CD4-positive, alpha-beta T cell treated with Interleukin-17A for 4 hours (primary cell): ENCODE results near the gene TSPAN4.

Experiments used
- DNase-seq: peaks from one replicate; pipeline ENCODE4 v3.0.0-alpha.2; 2020; ENCODE audit warnings: mixed read lengths

Gene TSPAN4

DNA sequence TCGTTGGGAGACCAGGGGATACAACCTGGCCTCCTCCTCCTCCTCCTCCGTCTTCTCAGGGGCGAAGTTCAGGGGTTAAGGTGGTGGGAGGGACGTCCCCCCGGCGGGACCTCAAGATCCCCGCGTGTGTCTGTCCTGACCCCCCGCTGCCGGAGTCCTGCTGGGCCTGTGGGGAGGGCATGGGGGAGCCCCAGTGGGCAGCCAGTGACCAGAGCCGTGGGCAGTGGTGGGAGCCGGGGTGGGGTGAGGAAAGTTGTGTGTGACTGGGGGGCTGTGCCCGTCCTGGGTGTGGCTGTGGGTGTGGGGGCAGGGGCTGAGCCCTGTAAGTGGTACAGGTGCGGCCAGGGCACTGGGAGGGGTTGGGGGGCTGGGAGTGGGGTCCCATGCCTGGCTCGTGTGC is 10.1 kb downstream of the TSPAN4 start:
- no peak for DNase-seq

DNA sequence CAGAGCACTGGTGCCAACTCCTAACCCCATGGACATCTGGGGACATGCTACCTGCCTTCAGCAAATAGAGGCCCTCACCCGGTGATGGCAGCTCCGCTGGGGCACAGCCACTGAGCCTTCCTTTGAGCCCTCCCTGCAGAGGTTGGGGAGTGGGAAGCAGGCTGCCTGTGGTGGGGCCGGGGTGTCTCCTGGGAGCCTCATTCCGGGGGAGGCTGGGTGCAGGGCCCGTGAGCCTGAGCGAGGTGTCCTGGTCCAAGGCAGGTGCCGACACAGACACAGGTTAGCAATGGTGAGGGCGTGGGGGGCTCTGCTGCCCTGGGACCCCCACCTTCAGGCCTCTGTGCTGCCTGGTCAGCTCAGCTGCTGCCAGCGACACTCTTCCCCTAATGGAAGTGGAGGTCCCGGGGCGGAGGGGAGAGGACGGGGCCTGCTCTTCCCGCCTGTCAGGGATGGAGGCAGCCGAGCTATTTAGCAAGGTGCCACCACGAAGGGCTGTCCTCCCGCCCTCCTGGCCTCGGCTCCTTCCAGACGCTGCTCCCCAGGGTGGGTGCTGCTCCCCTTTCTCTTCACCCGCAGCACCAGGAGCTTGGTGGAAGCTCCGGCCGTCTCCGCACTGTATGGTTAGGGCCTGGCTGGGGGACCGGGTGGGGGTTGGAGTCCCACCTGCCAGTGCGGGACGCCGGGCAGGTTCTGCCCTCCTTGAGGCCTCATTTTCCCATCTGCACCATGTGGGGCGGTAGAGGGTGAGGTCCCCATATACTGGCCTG is 11.2 kb downstream of the TSPAN4 start:
- DNase-seq = no peak

DNA sequence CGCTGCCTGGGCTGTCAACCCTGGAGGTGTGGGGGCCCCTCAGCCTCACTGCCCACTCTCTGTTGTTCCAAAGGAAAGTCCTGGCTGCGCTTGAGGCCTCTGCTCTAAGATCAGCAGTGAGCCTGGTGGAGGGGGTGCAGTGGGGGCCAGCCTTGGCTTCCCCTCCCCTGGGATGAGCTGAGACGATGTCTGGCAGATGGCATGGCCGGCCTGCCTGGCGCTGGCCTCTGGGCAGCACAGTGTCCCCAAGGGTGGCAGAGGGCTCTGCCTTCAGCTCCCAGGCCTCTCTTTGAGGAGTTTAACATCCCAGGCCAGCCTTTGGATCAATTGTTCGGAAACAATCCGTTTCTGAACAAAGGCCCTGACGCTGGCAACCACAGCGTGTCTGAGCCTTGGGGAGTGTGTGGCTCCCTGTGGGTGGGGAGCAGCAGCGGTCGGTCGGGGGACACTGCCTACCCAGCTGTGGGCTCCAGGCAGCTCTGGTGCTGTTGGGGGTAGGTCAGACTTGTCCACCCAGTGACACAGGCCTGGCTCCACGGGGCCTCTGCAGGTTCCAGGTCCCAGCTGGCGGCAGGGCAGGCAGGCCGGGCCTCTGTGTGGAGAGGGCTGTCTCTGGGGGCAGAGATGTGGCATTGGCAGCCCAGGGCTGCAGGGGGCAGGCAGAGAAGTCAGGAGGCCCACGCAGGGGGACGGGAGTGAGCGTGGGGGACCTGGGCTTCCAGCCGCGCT is 12.1 kb downstream of the TSPAN4 start:
- DNase-seq = no peak

DNA sequence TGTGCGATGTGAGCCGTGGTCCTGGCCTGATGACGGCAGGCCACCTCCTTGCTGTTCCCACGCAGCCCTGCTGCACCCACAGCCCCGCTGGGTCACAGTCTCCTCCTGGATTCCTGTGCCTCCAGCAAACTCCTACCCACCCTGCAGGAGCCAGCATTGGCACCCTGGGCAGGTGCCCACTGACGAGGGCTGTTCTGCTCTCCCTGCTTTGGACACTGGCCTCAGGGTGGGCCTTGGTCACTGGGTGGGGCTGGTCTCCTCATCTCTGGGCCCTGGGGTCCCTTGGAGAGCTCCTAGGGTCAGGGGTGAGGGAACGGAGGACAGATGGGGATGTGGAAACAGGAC is 12.7 kb downstream of the TSPAN4 start:
- DNase-seq = no peak

DNA sequence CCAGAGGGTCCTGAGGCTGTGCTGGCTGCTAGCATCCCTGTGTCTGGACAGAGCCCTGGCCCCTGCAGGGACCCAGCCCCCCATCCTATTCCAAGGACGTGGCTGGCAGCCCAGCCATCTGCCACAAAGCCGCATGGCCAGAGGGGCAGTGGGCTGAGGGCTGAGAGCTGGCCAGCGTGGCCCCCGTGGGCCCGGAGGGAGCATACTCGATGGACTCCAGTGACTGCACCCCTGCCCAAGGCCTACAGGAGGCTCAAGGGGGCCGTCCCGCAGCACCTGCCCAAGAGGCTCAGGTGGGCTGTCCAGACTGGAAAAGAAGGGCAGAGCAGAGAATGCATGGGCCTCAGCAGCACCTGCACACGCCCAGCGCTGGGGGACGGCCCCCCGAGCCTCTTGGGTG is 13.1 kb downstream of the TSPAN4 start:
- no peak for DNase-seq

DNA sequence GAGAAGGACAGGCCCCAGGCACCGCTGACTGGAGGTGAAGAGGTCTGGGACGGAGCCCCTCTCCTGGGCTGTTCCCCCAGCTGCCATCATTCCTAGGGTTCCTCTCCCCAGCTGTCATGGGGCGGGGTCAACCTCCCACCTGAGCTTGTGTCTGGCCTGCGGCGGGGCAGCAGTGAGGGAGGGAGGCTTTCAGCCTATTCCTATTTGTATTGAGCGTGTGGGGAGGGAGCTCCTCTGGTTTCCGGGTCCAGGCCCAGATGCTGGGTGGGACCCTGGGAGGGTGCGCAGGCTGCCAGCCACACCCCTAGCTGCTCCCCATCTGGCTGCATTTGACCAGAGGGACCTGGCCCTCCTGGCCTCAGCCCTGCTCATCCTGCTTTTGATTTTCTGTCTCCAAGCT is 13.7 kb downstream of the TSPAN4 start:
- DNase-seq = no peak

DNA sequence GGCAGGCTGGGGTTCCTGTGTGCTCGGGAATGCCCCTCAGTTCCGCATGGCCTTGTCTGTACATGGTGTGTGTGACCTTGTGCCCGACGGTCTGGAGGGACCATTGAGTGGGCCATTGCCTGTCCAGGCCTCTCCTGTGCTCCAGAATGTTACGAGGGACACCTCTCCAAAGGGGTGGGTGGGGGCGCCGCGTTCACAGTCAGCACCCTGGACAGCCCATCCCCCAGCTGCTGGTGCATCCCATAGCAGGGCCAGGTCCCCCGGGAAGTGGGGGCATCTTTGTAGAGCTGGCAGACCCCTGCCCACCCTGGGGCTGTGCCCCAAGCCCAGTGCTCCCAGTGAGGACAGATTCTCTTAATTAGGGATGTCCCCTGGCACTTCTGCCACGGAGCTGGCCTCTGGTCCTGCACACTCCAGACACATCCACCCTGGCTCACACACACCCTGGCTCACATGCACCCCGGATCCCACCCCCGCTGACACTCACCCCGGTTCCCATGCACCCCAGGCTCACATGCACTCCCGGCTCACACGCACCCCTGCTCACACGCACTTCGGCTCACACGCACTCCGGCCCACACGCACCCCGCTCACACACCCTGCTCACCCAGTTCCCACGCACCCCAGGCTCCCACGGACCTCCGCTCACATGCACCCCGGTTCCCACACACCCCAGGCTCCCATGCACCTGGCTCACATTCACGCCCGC is 15.6 kb downstream of the TSPAN4 start:
- no peak for DNase-seq

DNA sequence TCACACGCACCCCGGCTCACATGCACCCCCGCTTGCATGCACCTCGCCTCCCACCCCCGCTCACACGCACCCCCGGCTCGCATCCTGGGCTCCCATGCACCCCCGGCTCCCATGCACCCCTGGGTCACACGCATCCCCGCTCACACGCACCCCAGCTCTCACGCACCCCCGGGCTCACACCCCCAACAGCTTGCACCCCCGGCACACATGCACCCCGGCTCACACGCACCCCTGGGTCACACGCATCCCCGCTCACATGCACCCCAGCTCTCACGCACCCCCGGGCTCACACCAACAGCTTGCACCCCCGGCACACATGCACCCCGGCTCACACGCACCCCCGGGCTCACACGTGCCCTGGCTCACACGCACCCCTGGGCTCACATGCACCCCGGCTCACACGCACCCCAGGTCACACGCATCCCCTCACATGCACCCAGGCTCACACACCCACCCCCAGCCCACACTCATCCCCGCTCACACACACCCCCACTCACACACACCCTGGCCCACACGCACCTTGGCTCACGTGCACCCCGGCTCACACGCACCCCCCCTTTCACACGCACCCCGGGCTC is 16.2 kb downstream of the TSPAN4 start:
- DNase-seq = no peak

DNA sequence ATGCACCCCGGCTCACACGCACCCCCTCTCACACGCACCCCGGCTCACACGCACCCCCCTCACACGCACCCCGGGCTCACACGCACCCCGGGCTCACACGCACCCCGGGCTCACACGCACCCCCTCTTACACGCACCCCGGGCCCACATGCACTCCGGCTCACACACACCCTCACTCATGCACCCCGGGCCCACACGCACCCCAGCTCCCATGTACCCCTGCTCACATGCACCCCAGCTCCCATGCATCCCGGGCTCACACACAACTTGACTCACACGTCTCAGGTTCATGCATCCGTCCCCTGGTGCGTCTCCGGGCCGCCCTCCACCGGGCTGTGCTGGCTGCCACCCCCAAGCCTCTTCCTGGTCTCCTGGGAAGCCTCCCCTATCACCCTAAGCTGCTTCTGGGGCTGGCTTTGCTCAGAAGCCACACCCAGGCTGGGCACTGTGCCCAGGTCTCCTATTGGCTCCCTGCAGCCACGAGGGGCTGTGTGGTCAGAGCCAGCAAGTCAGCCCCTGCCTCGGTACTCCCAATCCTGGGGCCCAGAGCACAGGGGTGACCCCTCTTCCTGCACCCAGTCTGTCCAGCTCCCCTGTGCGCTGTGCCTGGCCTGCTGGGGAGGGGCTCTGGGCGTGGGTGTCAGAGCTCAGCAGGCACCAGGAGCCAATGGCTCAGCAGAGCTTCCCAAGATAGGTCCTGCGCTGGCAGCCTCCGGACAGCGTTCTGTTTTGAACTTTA is 16.9 kb downstream of the TSPAN4 start:
- no peak for DNase-seq

DNA sequence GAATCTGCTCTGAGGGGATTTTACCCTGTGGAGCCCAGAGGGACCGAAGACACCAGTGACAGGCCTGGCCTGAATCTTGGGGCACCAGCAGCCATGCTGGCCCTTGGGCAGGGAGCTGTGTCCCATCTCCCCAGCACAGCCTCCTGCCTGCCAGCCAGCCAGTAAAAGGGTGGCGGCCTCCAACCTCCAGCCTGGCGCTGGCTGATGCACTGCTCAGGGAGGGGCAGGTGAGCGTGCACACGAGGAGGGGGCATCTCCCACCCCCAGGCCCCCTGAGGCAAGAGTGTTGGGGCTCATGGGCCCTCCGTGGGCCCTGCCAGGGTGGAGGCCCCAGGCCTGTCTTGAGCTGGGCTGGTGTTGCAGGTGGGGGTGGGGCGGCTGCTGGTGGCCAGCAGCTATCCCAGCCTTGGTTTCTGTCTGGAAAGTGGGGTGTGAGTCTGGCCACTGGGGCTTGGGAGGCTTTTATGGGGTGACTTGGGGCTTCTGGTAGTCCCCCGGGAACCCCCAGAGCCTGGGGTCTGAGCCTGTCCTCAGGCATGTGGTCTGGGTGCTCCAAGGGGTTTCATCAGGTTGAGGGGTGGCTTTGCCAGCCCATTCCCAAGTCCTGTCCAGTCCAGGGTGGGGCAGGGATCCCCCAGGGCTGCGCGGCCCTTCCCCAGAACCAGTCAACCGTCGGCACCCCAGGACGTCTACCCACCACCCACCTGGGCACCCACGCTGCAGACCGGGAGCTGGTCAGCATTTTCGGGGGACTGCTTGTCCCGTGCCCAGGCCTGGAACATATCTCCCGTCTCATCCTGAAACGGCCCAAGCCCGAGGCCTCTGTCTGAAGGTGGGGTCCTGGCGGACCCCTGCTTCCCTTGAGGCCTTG is 17.8 kb downstream of the TSPAN4 start:
- DNase-seq = no peak

DNA sequence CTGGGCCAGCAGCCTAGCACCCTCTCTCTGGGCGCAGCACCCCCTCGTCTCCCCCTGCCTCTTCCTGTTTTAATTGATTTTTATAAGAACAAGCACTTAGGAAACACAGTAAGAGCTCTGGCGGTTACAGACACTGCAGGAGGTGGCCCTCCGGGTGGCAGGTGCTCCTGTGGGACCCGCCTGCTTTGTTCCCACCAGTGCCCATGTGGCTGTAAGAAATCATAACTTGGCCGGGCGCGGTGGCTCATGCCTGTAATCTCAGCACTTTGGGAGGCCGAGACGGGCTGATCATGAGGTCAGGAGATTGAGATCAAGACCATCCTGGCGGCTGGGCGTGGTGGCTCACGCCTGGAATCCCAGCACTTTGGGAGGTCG is 18.4 kb downstream of the TSPAN4 start:
- DNase-seq = no peak

DNA sequence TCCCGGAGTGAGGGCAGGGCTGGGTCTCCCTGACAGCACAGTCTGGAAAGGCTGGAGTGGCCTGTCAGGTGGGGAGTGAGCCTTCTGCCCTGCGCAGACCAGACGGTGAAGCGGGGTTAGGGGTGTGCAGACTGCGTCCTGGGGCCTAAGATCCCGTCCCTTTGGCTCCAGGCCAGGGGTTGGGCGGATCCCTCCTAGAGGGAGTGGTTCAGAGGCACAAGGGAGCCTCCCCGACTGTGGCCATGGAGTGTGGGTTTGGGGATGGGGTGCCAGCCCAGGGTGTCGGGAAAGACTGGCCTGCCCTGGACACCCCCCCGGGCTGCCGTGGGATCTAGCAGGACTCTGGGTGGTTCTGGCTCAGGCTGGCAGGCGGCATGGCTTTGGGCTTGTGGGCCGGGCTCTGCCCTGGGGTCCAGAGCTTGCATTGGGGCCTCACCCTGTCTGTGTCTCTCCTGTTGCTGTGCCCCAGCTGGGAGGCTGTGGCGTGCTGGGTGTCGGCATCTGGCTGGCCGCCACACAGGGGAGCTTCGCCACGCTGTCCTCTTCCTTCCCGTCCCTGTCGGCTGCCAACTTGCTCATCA is 19.5 kb downstream of the TSPAN4 start:
- DNase-seq = no peak

DNA sequence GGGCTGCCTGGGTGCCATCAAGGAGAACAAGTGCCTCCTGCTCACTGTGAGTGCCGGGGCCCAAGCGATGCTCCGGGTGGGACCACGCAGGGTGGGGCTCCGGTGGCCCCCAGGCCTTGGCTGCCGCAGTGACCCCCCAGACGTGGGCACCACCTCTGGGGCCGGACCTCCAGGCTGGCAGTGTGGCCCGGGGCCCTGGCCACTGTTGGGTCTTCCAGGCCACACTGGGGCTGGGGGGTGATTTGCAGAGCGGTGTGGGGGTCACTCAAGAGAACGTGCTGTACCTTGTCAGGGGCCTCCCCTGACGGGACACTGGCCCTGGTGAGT is 20.0 kb downstream of the TSPAN4 start:
- no peak for DNase-seq

DNA sequence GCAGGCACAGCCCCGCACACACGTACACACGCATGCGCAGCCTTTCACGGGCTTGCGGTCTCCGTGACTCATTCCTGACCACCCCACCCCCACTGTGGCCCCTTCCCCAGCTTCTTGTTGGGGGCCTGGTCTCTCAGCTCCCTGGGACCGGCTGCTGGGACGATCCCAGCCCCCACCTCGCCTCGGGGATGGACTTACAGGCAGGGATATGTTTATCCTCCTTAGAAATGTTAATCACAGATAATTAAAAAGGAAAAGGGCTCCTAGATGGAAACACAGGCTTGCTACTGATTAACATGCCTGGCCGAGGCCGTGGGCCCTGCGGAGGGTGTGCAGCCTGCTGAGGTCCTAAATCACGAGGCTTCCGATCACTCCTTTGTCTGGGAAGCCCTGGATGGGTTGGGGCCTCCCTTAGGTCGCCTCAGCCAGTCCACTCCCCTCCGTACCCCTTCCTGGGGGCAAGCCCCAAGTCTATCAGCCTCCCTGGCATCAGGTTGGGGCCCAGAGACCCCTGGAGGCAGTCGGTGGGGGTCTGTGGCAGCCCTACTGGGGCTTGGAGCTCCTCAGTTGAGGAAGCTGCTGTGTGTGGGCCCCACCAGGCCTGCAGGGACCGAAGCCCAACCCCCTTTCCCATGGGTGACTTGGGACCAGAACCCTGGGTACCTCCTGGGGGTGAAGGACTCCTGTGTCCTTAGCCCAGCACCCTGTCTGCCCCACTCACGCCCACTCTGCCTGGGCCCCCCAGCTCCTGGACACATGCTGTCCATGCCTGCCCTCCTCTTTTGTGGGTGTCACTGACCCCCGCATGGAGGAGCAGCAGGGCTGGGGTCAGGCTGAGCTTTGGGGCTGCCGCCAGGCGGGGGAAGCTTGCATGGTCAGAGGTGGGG is 20.6 kb downstream of the TSPAN4 start:
- no peak for DNase-seq

DNA sequence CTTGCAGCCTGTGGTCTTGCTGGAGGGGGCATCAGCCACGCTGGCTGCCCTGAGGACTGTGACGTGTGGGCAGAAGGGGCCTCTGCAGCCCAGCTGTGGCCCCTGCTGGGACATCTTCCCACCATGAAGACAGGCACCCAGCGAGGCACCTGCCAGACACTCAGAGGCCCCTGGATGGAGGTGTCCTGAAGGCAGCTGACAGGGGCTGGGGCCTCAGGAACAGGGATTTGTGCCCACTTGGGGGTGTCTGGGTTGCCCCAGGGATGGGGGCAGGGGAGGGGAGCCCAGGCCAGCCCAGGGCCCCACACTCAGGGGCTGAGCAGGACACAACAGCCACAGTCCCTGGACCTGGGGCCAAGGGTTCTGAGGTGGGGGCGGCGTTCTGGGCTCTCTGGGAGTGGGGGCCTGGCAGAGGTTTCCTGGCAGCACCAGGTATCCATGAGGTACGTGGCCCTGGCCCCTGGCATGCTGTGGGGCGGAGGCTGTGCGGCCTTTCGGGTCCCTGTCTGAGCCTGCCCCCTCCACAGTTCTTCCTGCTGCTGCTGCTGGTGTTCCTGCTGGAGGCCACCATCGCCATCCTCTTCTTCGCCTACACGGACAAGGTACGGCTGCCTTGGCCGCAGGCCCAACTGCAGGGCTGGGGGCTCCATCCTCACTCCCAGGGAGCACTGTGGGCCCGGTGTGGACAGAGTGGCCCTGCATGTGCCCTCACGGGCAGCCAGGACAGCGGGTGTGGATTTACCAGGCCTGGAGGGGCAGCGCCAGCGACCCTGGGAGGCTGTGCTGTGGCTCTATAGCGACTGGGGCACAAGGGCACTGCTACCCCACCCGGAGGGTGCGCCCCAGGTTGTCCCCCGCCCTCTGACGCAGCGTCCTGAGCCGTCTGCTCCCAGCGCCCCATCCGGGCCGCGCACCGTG is 21.5 kb downstream of the TSPAN4 start:
- no peak for DNase-seq

DNA sequence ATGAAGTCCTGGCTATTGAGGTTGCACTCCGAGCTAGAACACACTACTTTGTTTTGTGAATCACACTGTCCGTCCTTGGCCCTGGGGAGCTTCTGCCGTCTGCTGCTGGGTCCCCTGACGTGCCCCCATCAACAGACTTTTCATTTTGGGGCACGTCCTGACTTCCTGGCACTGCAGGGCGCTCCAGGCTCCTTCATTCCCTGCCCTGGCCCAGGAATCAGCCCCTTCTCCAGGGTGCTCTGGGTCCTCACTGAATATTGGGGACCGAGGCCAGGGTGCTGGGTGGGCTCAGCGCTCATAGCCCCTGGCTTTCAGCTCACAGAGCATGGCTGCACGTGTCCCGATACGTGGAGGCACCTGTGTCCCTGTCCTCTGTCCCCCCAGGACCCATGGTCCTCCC is 22.2 kb downstream of the TSPAN4 start:
- no peak for DNase-seq

DNA sequence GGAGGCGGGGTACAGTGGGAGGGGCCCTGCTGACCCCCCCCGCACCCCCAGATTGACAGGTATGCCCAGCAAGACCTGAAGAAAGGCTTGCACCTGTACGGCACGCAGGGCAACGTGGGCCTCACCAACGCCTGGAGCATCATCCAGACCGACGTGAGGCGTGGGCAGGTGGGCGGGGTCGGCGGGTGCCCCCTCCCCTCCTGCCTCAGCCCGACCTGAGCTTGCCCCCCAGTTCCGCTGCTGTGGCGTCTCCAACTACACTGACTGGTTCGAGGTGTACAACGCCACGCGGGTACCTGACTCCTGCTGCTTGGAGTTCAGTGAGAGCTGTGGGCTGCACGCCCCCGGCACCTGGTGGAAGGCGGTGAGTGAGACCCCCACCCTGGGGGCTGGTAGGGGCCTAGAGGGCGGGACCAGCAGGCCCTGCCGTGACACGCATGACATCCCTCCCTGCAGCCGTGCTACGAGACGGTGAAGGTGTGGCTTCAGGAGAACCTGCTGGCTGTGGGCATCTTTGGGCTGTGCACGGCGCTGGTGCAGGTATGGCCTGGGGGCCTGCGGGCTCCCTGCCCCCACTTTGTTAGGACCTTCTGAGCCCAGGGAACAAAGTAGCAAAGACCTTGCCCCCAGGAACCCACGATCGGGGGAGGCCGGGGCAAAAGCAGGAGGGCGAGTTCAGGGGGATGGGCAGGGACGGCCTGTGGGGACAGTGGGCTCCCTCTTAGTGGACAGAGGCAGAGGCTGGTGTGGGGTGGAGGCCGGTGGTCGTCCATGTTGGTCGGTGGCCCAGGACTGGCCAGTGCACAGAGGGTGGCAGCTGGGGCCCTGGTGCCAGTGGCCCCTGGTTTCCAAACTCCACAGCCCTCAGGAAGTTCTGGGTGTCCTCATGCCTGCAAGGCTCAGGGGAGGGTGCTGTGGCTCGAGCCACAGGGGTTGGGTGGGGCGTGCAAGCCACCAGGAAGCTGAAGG is 23.1 kb downstream of the TSPAN4 start:
- DNase-seq = no peak

DNA sequence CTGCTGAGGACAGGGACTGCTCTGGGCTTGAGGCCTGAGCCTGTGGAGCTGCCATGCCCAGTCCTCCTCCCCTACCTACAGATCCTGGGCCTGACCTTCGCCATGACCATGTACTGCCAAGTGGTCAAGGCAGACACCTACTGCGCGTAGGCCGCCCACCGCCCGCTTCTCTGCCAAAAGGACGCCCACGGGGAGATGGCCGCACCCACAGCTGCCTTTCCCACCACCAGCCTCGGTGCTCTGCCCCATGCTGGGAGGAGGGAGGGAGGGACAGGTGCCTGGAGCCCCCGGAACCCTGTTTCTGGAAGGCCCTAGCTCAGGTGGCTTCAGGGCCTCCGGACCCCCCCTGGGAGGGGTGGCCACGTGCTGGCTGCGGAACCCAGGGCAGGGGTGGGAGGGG is 23.8 kb downstream of the TSPAN4 start:
- no peak for DNase-seq
